Stimulated activated CD4-positive, alpha-beta T cell treated with anti-CD3 and anti-CD28 coated beads, Interleukin-15, amount 100 ng/mL, for 24 hours (primary cell): ENCODE measurements around the gene PAGE1.
"Not testable (repeated sequence)": the region's sequence is repeated elsewhere in the genome, so short reads cannot be mapped to it uniquely, and the experiment has no call there.

Experiments used
- DNase-seq: peaks from one replicate; pipeline ENCODE4 v3.0.0-alpha.2; 2020

The PAGE1 gene

GRCh38 chrX:49695276-49696180, at the start of gene PAGE1:
PAGE1 (minus strand) TSS chrX:49695984; CDS start chrX:49694770, 1,214 bp downstream.
- no peak for DNase-seq

- not testable (repeated sequence) for DNase-seq
These were observed 45.7 kb upstream of the PAGE1 start for GRCh38 chrX:49741501-49741900.

- no peak for DNase-seq
These were observed 32.1 kb upstream of the PAGE1 start for GRCh38 chrX:49727847-49728246.

DNA sequence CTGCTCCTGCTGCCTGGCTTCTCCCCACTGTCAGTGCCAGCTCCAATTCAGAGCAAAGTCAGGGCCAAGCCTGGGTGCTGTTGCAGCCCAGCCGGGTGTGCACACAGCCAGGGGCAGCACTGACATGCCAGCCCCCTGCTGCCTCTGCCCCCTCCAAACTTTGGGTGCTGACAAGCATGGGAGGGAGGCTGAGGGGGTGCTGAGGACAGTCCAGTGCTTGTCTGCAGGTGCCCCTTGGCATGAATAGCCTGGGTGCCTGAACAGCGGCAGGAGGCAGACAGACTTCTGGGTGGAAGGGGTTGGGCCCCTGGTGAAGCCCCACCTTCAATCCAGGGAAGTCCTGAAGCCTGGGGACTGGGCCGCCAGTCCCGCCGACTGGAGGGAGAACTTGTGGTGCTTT, 31.2 kb upstream of the PAGE1 start:
- DNase-seq: no peak

GRCh38 chrX:49725923-49726904, 30.4 kb upstream of the PAGE1 start:
- no peak for DNase-seq

- DNase-seq: no peak
These were observed 29.6 kb upstream of the PAGE1 start for GRCh38 chrX:49725401-49725800.

- DNase-seq: not testable (repeated sequence)
These were observed 24.3 kb upstream of the PAGE1 start for GRCh38 chrX:49720106-49720505.

- no peak for DNase-seq
These were observed 16.8 kb upstream of the PAGE1 start for GRCh38 chrX:49712577-49712976.

DNA sequence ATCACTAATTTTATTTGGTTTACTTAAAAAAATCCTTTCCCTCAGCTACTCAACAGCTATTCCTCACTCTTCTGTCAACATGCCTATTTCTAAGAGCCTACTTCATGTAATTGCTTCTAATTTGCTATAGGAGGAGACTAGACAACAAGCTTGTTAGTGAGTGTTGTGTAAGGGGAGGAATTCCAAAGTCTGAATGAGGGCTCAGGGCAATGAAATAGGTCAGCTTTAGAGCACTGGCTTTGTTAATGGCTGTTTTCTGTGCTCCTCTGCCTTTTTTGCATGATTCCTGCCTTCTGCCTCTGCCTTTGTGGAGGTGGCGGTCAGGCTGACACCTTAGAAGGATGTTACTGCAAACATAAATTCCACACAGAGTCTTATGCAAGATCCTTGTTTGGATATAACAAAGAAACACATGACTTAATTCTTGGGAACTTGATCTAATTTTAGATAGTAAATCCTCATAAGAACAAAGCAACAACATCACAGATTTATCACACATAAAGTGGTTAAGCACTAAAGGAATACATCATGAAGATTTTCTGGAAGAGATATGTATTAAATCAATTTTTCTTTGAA, 15.0 kb upstream of the PAGE1 start:
- DNase-seq: no peak

GRCh38 chrX:49704691-49705404, 9.1 kb upstream of the PAGE1 start:
- no peak for DNase-seq

DNA sequence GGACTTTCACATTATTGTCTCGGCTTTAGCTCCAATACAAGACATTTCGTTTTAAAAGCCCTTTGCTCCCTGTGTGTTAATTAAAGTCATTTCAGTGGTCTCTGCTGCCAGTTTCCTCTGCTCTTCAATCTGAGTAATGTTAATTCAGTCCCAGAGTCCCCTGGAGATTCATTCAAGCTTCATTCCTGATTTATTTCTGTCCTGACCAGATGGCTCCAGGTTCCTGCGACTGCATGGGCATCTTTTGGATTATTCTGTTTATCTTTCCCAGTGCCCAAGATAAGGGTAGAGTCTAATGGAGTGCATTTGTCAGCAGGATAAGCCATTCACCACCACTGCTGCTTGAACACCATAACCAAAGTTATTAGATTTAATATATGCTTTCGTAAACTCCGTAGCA, 6.1 kb upstream of the PAGE1 start:
- no peak for DNase-seq

- no peak for DNase-seq
These were observed 5.5 kb upstream of the PAGE1 start for GRCh38 chrX:49701323-49701722.

GRCh38 chrX:49675075-49675719, 20.6 kb downstream of the PAGE1 start:
- no peak for DNase-seq

DNA sequence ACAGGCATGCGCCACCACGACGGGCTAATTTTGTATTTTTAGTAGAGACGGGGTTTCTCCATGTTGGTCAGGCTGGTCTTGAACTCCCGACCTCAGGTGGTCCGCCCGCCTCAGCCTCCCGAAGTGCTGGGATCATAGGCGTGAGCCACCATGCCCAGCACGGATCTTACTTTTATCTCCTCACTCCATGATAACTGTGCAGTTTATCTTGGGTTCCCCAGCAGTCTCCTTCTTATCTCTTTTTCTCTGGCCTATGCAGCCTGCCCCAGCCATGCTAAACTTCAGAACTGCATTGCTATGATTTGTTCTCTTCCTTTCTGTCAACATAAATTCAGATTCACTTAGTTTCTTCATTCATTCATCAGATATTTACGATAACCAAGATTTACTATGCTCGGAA, 22.4 kb downstream of the PAGE1 start:
- DNase-seq: no peak

DNA sequence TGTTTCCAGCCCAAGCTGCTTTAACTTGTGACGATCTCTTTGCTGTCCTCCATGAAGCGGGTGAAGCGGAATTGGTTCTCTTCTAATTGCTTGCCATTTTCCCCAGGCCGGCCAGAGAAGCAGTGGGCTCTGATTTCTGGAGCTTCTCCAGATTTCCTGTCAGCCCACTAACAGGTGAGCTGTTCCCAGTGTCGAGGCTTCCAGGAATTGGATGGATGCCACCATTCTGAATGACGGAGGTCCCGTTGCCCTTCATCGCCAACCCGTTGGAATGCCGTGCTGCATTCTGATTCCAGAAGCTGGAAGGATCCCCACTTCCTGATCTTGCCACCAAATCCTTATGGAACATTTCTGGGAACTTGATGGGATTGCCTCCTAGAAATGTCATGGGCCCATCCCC, 31.0 kb downstream of the PAGE1 start:
- no peak for DNase-seq

DNA sequence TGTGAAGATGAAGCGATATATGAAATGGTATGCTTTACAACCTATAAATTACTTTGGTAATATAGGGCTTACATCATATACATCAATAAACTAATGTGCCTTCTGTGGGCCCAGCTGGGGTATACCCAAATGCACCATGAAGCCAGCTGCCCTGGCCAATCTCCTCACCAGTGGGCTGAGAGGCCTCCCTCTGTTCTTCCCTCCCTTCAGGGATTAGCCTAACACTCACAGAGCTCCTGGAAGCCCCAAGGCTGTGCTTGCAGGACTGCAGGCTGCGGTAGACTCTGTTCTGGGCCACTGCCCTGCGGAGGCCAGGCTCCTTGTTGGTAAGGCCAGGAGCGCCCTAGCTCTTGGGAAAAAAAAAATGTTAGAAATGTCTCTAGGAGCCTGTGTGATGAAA, 33.9 kb downstream of the PAGE1 start:
- DNase-seq: no peak

DNA sequence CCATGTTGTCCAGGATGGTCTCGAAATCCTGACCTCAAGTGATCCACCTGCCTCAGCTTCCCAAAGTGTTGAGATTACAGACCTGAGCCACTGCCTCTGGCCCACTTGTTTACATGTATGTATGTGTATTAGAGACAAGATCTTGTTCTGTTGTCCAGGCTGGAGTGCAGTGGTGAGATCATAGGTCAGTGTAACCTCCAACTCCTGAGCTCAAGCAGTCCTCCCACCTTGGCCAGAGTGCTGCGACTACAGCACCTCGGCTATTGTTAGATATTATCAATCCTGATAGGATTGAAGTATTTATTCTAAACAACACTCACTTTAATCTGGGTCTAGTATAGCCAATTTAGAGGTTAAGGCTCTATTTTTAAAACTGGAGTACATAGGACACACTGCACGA, 36.0 kb downstream of the PAGE1 start:
- no peak for DNase-seq

- DNase-seq: no peak
These were observed 39.3 kb downstream of the PAGE1 start for GRCh38 chrX:49656533-49656932.

DNA sequence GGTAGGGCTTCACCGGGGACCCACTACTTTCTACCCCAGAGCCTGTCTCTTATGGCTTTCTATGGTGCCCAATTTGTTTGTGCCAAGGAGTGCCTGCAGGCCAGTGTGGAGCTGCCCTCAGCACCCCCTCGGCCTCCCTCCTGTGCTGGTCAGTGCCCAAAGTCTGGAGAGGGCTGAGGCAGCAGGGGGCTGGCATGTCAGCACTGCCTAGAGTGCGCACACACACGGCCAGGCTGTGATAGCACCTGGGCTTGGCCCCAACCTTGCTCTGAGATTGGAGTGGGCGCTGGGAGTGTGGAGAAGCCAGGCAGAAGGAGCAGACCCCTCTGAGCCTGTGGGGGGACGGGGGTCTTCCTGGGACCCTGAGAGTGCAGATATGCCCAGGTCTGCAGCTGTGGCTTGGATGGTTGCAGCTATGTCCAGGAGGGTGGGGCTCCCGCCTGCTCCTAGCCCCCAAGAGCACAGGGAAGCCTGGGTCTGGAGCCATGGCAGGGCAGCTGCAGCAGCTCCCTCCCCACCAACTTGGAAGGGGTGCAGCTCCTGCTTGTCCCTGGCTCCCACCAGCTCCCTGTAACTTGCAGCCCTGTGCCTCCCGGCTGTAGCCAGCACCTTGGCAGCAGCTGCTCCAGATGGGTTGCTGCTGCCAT, 50.7 kb downstream of the PAGE1 start:
- DNase-seq: no peak
